Endodermal cell (in vitro differentiated cells): ENCODE results near the gene SLITRK3. TPM values are rescaled to one million over a fixed set of nuclear protein-coding genes. Genes with fewer than 3 reads are reported as not detected.

Source experiments
- DNase-seq: peaks from one replicate; pipeline ENCODE4 v3.0.0-alpha.2; 2017
- H3K27ac ChIP-seq: 2 replicates; pipeline ENCODE4 v1.5.1; 2013; ENCODE audit warnings: mild to moderate bottlenecking, low read depth, low read length, moderate library complexity
- H3K27me3 ChIP-seq: 2 replicates; pipeline ENCODE4 v1.6.1; 2013; ENCODE audit warnings: mild to moderate bottlenecking, low read length, moderate library complexity; ENCODE audit not compliant: insufficient read depth, control insufficient read depth, poor library complexity, severe bottlenecking
- H3K36me3 ChIP-seq: 2 replicates; pipeline ENCODE4 v1.7.0; 2013; ENCODE audit warnings: mild to moderate bottlenecking, low read length, moderate library complexity; ENCODE audit not compliant: control insufficient read depth, insufficient read depth
- H3K4me1 ChIP-seq: one replicate; pipeline ENCODE4 v1.7.0; 2013; ENCODE audit warnings: low read length; ENCODE audit not compliant: control insufficient read depth, insufficient read depth
- H3K4me3 ChIP-seq: 2 replicates; pipeline ENCODE4 v1.5.1; 2013; ENCODE audit warnings: mild to moderate bottlenecking, low read length, moderate library complexity
- H3K9ac ChIP-seq: 2 replicates; pipeline ENCODE4 v1.6.1; 2013; ENCODE audit warnings: mild to moderate bottlenecking, low read length, moderate library complexity; ENCODE audit not compliant: poor library complexity, severe bottlenecking; ENCODE audit errors: extremely low read depth
- H3K9me3 ChIP-seq: 2 replicates; pipeline ENCODE4 v1.6.1; 2013; ENCODE audit warnings: mild to moderate bottlenecking, low read length, moderate library complexity; ENCODE audit not compliant: control insufficient read depth
- H3K27ac Mint-ChIP-seq: 2 replicates; pipeline ENCODE4 v1.8.0; 2020; ENCODE audit warnings: mixed read lengths
- H3K27me3 Mint-ChIP-seq: 2 replicates; pipeline ENCODE4 v1.8.0; 2021; ENCODE audit warnings: mild to moderate bottlenecking, mixed read lengths; ENCODE audit not compliant: insufficient read depth
- H3K36me3 Mint-ChIP-seq: 2 replicates; pipeline ENCODE4 v1.8.0; 2020; ENCODE audit warnings: low read depth, mixed read lengths
- H3K4me1 Mint-ChIP-seq: 2 replicates; pipeline ENCODE4 v1.8.0; 2020; ENCODE audit warnings: mixed read lengths
- H3K4me3 Mint-ChIP-seq: 2 replicates; pipeline ENCODE4 v1.8.0; 2020; ENCODE audit warnings: mild to moderate bottlenecking, moderate library complexity, mixed read lengths
- H3K9me3 Mint-ChIP-seq: 2 replicates; pipeline ENCODE4 v1.8.0; 2020; ENCODE audit warnings: mild to moderate bottlenecking, mixed read lengths
- WGBS, 2 experiments: methylation state at CpG; one replicate each; pipeline versions ENCODE4 v1.1.5 to v1.1.7; 2013; ENCODE audit warnings: missing lambda C conversion rate in 2 of 2, mixed read lengths in 1 of 2; ENCODE audit not compliant: insufficient coverage in 1 of 2, insufficient read length in 1 of 2; 5-methylcytosine and 5-hydroxymethylcytosine counted together
- total RNA-seq, 2 donors: library from RNA; stranded (reverse); fragmentation: NEBNext Ultra II Directional in 1 of 2; extraction: Animal tissue kit (Norgen Biotek cat#: 25700) in 1 of 2; gene quantifications; 2 replicates in 1 of 2; 3 replicates in 1 of 2; pipeline ENCODE4 v1.2.1, GENCODE V29; 2021
- TF ChIP-seq, protein P1 (sequence below): fragments of 200-600 bp; sonication (generic); conservative IDR thresholded peaks from 2 replicates; pipeline ENCODE4 v1.5.0; 2021; ENCODE audit warnings: antibody characterized with exemption, mild to moderate bottlenecking

The SLITRK3 gene
- total RNA-seq, 2 donors from 2014 or later, result 0.64 TPM; not detected in 1

DNA sequence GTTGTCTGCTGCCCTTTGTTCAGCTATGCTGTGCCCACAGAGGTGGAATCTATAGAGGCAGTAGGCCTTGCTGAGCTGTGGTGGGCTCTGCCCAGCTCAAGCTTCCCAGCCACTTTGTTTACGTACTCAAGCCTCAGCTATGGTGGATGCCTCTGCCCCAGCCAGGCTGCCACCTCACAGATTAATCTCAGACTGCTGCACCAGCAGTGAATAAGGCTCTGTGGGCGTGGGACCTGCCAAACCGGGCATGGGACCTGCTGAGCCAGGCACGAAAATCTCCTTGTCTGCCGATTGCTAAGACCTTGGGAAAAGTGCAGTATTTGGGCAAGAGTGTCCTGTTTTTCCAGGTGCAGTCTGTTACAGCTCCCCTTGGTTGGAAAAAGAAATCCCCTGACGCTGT lies 26.8 kb downstream of the SLITRK3 start:
- Mint-ChIP-seq H3K4me1 (no peaks in the 10 kb centered on the region), H3K27me3 (no peaks in the 10 kb centered on the region), H3K27ac (no peak overlapping the region), H3K36me3 (no peaks in the 10 kb centered on the region), H3K9me3 (no peaks in the 10 kb centered on the region), H3K4me3 (no peak overlapping the region)
- Histone ChIP-seq H3K9ac (no peak overlapping the region), H3K36me3 (no peaks in the 10 kb centered on the region), H3K4me1 (no peaks in the 10 kb centered on the region), H3K27me3 (no peaks in the 10 kb centered on the region), H3K4me3 (no peak overlapping the region), H3K27ac (no peak overlapping the region), H3K9me3 (no peaks in the 10 kb centered on the region)
- DNase-seq, result no peak
- TF ChIP-seq, protein P1, sequence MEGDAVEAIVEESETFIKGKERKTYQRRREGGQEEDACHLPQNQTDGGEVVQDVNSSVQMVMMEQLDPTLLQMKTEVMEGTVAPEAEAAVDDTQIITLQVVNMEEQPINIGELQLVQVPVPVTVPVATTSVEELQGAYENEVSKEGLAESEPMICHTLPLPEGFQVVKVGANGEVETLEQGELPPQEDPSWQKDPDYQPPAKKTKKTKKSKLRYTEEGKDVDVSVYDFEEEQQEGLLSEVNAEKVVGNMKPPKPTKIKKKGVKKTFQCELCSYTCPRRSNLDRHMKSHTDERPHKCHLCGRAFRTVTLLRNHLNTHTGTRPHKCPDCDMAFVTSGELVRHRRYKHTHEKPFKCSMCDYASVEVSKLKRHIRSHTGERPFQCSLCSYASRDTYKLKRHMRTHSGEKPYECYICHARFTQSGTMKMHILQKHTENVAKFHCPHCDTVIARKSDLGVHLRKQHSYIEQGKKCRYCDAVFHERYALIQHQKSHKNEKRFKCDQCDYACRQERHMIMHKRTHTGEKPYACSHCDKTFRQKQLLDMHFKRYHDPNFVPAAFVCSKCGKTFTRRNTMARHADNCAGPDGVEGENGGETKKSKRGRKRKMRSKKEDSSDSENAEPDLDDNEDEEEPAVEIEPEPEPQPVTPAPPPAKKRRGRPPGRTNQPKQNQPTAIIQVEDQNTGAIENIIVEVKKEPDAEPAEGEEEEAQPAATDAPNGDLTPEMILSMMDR, result no peak
- 90 to 95% methylated on average over 5 to 6 of the region's 6 CpGs for WGBS, 2 experiments

DNA sequence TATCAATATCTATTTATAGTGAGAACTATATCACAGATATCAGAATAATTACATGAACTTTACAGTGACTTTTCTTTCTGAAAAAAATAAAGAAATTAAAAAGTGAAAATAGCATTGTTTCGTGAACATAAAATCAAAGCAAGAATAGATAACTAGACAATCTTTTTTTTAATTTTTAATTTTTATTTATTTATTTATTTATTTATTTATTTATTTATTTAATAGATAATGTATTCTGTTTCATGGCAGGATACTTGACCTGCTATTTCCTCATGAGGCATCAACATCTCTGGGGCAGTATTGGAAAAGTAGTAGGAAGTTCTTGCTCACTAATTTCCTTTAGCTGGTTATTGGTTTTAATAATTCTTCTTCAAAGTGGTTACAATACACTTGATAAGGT lies 33.3 kb downstream of the SLITRK3 start:
- no peak overlapping the region for H3K4me3 Mint-ChIP-seq
- H3K27me3 Mint-ChIP-seq, result no peaks in the 10 kb centered on the region
- no peak overlapping the region for H3K27ac Mint-ChIP-seq
- no peaks in the 10 kb centered on the region for H3K36me3 ChIP-seq
- H3K9ac ChIP-seq, result no peak overlapping the region
- no peaks in the 10 kb centered on the region for H3K27me3 ChIP-seq
- no peak for DNase-seq
- TF ChIP-seq, protein P1, result no peak
- no peaks in the 10 kb centered on the region for H3K36me3 Mint-ChIP-seq
- H3K9me3 Mint-ChIP-seq, result no peaks in the 10 kb centered on the region
- no peak overlapping the region for H3K4me3 ChIP-seq
- WGBS, 2 experiments, result no CpG with 5 or more reads among the region's 1 CpG
- H3K27ac ChIP-seq, result no peak overlapping the region
- H3K4me1 ChIP-seq, result no peaks in the 10 kb centered on the region
- H3K4me1 Mint-ChIP-seq, result no peaks in the 10 kb centered on the region
- no peaks in the 10 kb centered on the region for H3K9me3 ChIP-seq

DNA sequence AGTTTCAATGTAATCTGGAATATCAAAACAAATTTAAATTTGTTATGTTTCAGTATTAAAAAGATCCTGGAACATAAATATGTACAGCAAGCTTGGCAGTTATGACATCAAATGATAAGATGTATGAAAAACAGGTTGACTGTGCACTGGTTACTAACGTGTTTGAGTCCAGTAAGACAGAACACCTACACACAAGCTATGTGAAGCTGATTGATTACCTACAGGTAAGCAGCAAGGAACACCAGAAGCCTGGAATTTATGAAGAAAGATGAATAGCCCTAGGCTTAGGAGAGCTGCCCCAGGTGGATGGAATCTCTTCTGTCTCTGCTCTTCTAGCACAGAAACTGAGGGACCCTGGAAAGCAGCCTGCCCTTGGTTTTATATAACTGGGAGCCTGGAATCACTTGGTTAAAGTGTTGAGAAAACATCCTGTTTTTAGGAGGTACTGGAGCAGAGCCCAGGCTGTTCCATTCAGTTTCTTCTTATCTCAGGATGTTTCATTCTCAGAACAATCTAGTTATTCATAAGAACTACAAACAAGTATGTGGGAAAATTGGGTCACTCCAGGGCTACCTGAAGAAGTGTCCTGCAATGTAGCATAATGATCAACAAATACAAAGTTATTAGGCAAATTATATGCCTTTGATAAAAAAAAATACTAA lies 36.3 kb downstream of the SLITRK3 start:
- no peaks in the 10 kb centered on the region for H3K9me3 Mint-ChIP-seq
- H3K27me3 Mint-ChIP-seq, result no peaks in the 10 kb centered on the region
- H3K27ac ChIP-seq, result no peak overlapping the region
- no peak overlapping the region for H3K4me3 ChIP-seq
- DNase-seq, result no peak
- H3K27me3 ChIP-seq, result no peaks in the 10 kb centered on the region
- H3K9me3 ChIP-seq, result no peaks in the 10 kb centered on the region
- no peaks in the 10 kb centered on the region for H3K36me3 ChIP-seq
- 80 to 100% methylated on average over 1 of the region's 1 CpG for WGBS, 2 experiments
- H3K4me1 ChIP-seq, result no peaks in the 10 kb centered on the region
- no peak overlapping the region for H3K4me3 Mint-ChIP-seq
- H3K9ac ChIP-seq, result no peak overlapping the region
- TF ChIP-seq, protein P1, result no peak
- no peak overlapping the region for H3K27ac Mint-ChIP-seq
- no peaks in the 10 kb centered on the region for H3K36me3 Mint-ChIP-seq
- no peaks in the 10 kb centered on the region for H3K4me1 Mint-ChIP-seq
